ENCODE data around the gene PPP1R1B.

The PPP1R1B gene

GRCh38 chr17:39600288-39600996, 26.3 kb upstream of the PPP1R1B start:
- no peak for FAIRE-seq
- DNase-seq (ENCODE audit: low spot score) = no peak

GRCh38 chr17:39600997-39601597, 25.7 kb upstream of the PPP1R1B start:
- DNase-seq (ENCODE audit: low spot score) (no peak), FAIRE-seq (no peak)

GRCh38 chr17:39601758-39602532, 24.8 kb upstream of the PPP1R1B start:
- DNase-seq (ENCODE audit: low spot score) (no peak), FAIRE-seq (no peak)

GRCh38 chr17:39602533-39603303, 24.0 kb upstream of the PPP1R1B start:
- no peak for FAIRE-seq

GRCh38 chr17:39603304-39604016, 23.3 kb upstream of the PPP1R1B start:
- DNase-seq (ENCODE audit: low spot score) (no peak), FAIRE-seq (no peak)

More at GRCh38 chr17:39602533-39603303, 24.0 kb upstream of the PPP1R1B start:
- no peak for DNase-seq (ENCODE audit: low spot score)

- FAIRE-seq = no peak
Measured at GRCh38 chr17:39604911-39605491, 21.8 kb upstream of the PPP1R1B start.

GRCh38 chr17:39605492-39606433, 21.0 kb upstream of the PPP1R1B start:
- no peak for FAIRE-seq
- DNase-seq (ENCODE audit: low spot score) = no peak

More at GRCh38 chr17:39604911-39605491, 21.8 kb upstream of the PPP1R1B start:
- no peak for DNase-seq (ENCODE audit: low spot score)

- DNase-seq (ENCODE audit: low spot score) (no peak), FAIRE-seq (no peak)
Measured at GRCh38 chr17:39606434-39607056, 20.2 kb upstream of the PPP1R1B start.

- FAIRE-seq (no peak), DNase-seq (ENCODE audit: low spot score) (no peak)
Measured at GRCh38 chr17:39607057-39607850, 19.5 kb upstream of the PPP1R1B start.

GRCh38 chr17:39607851-39608130, 19.0 kb upstream of the PPP1R1B start, which contains the start of gene NEUROD2:
Gene NEUROD2, minus strand, starts transcription at chr17:39607920. Its CDS starts 1,321 bp downstream, at chr17:39606599.
- DNase-seq (ENCODE audit: low spot score) (no peak), FAIRE-seq (no peak)

GRCh38 chr17:39608142-39608981, 18.4 kb upstream of the PPP1R1B start:
- DNase-seq (ENCODE audit: low spot score) = no peak
- FAIRE-seq = no peak

- FAIRE-seq (no peak), DNase-seq (ENCODE audit: low spot score) (no peak)
Measured at GRCh38 chr17:39609416-39610025, 17.2 kb upstream of the PPP1R1B start.

GRCh38 chr17:39611401-39612112, 15.2 kb upstream of the PPP1R1B start:
- no peak for DNase-seq (ENCODE audit: low spot score)
- FAIRE-seq = no peak

- DNase-seq (ENCODE audit: low spot score) (no peak), FAIRE-seq (no peak)
Measured at GRCh38 chr17:39612291-39612894, 14.4 kb upstream of the PPP1R1B start.

GRCh38 chr17:39612935-39613464, 13.8 kb upstream of the PPP1R1B start:
- no peak for FAIRE-seq
- no peak for DNase-seq (ENCODE audit: low spot score)
